Measurements from ENCODE around the gene SPATA16.
"Not testable (repeated sequence)": the region's sequence is repeated elsewhere in the genome, so short reads cannot be mapped to it uniquely, and the experiment has no call there.

Gene SPATA16, protein sequence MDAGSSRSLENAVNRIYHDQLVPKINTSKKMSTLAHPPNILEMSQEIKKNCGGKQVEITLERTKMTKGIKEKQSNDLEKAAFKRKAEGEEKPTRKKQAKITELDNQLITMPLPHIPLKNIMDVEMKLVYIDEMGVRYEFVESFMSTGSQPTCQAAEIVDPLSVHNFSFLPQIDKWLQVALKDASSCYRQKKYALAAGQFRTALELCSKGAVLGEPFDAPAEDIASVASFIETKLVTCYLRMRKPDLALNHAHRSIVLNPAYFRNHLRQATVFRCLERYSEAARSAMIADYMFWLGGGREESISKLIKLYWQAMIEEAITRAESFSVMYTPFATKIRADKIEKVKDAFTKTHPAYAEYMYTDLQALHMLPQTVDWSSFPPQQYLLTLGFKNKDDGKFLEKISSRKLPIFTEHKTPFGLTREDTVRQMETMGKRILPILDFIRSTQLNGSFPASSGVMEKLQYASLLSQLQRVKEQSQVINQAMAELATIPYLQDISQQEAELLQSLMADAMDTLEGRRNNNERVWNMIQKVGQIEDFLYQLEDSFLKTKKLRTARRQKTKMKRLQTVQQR

GRCh38 chr3:173140986-173141385, at the start of gene SPATA16:
TSS of gene SPATA16 (minus strand) at chr3:173141235. CDS start at chr3:173117731, 23,504 bp downstream.
- no peak for DNase-seq

GRCh38 chr3:173183022-173183421, 42.0 kb upstream of the SPATA16 start:
- not testable (repeated sequence) for DNase-seq

DNA sequence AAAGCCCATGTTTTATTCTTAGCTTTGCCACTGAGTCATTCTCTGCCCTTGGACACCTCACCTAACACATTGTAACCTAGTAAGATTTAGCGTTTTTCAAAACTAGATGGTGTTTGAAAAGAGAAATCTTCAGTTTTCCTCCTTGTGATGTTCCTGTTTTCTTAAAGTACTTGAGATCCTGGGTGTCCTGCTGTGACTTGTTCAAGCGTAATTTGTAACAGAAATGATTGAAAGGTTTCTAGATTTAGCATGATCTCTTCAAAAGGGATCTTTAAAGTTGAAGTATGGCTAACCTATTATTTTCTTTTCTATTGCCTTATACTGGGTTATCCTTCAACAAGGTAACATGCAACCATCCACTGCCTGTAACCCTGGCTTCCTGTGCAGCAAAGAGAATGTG, 32.6 kb upstream of the SPATA16 start:
- no peak for DNase-seq

DNA sequence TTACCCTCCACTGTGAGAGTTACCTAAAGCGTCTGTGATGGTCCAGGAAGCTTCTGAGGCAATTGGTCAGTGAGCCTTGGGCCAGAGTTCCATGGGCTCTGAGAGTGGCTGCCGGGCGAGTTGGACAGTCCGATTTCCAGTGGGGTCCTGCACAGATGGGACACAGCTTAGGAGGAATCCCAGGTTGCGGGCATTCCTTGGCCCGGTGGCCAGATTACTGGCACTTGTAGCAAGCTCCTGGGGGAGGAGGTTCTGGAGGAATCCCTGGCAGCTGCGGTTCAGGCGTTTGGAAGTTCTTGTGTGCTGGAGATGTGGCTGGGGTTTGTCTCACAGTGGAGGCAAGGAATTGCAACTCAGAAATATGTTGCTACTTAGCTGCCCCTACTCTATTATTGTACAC, 18.1 kb upstream of the SPATA16 start:
- DNase-seq: not testable (repeated sequence)

DNA sequence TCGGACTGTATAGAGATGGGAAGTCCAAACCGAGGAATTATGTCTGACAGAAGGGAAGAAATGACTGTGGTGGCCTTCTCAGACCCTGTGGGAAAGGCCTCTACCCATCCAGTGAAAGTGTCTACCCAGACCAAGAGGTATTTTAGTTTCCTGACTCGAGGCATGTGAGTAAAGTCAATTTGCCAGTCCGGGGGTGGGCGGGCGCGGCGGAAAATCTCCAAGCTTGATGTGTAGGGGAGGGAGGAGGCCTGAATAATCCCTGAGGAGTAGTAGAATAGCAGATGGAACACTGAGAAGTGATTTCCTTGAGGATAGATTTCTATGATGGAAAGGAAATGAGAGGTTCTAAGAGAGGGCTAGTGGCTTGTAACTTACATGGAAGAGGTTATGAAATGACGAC, 15.5 kb upstream of the SPATA16 start:
- not testable (repeated sequence) for DNase-seq

DNA sequence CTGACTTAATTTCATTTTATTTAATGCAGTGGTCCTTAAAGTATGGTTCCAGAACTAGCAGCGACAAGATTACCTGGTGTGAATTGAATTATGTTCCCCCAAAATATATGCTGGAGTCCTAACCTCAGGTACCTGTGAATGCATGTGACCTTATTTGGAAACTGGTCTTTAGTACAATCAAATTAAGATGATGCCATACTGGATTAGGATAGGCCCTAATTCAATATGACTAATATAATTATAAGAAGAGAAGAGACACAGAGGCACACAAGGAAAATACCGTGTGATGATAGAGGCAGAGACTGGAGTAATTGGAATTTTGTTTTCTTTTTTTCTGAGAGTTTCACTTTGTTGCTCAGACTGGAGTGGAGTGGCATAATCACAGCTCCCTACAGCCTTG, 12.6 kb upstream of the SPATA16 start:
- DNase-seq: no peak

DNA sequence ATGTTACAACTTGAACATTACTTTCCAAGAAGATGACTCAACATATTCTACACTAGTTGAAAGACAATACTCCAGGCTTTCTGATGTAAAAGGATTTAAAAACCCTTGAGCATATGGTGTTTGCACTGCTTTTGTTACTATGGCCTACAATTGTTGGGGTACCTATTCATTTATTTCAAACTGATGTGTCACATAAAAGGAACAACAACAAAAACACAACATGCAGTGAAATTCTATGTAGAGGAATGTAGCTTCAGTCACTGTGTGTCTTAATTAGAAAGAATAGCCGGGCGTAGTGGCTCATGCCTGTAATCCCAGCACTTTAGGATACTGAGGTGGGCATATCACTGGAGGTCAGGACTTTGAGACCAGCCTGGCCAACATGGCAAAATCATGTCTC, 1.6 kb downstream of the SPATA16 start:
- DNase-seq: no peak

- no peak for DNase-seq
Measured at GRCh38 chr3:173138026-173138425, 3.0 kb downstream of the SPATA16 start.

- no peak for DNase-seq
Measured at GRCh38 chr3:173135059-173135458, 6.0 kb downstream of the SPATA16 start.

DNA sequence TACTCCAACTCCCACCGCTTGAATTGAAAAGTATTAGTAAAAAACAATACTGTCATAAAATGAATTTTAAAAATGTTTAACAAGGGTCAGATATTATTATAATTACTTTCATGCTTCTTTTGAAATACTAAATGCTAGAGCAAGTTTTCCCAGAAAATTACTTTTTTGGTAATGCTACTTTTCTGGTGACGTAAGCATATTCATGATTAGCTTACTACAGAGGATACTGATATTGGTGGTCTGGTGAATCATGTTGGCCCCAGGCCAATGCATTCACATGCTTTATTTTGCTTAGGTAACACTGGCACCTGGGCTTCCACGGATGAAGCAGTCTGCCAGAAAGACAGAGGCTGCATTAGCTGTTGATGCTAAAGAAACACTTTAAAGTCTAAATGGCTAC, 12.4 kb downstream of the SPATA16 start:
- DNase-seq: no peak

- no peak for DNase-seq
Measured at GRCh38 chr3:173111321-173111720, 29.7 kb downstream of the SPATA16 start.

DNA sequence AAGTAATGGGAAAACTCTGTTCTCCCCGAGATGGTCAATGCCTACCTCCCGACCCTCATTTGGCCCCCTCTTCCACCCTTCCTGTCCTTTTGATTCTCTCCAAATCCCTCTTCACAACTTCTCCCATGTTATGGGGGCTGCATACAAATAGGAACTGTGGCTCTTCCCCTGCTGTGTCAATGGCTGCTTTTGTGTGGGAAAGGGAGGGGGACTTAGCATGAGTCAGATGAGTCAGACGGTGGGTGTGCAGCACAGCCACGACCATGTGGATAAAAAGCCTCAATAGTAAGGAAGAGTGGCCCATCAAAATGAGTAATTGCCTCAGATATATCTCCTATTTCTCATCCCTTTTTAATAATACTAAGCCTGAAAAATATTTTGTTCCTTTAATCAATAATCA, 31.9 kb downstream of the SPATA16 start:
- DNase-seq: no peak

- DNase-seq: no peak
Measured at GRCh38 chr3:173103469-173103868, 37.6 kb downstream of the SPATA16 start.

DNA sequence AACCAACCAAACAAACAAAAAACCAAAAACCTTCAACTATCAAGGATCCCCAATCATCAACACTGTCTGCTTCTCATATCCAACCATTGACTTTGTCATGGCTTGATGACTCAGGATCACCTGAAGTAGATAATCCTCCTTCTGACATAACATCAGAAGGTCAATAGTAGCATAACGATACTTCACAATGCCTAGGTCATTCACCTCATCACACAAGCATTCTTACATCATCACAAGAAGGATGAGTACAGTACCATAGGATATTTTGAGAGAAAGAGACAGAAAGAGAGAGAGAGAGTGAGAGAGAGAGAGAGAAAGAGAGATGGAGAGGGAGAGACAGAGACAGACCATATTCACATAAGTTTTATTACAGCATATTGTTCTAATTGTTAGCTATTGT, 42.1 kb downstream of the SPATA16 start:
- no peak for DNase-seq

GRCh38 chr3:173096994-173097785, 43.8 kb downstream of the SPATA16 start:
- DNase-seq: no peak

GRCh38 chr3:173096140-173096539, 44.9 kb downstream of the SPATA16 start:
- no peak for DNase-seq

DNA sequence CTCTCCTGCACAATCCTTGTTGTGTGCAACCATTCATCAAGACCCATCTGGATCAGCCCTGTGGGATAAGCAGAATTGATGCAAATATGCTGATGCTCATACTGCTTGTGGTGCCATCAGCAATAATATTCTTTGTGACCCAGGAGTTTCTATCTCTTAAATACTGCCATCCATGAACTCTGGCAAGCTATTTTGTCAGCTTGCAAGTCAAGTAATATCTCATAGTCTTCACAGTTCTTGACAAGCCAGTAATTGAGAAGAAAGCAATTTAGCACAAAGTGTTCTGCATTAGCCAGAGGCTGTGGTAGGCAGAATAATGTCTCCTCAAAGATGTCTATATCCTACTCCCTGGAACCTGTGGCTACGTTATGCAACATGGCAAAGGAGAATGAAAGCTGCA, 49.0 kb downstream of the SPATA16 start:
- DNase-seq: no peak

DNA sequence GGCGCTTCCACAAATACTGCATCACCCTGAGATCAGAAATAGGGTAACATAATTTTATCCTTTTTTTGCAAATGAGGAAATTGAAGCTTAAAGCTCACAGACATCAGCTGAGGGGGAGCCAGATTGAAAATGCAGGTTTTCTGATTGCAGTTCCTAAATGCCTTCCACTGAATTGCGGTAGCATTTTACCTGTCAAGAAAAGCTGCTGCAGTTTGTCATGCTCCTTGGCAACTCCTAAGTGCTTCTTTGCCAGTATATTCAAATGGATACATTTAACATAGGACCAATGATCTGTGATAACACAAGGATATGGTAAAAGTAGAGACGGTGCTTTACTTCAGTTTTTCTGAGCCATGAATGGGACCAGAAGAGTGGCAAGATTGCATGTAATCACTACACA, 50.5 kb downstream of the SPATA16 start:
- no peak for DNase-seq

GRCh38 chr3:173089283-173089682, 51.8 kb downstream of the SPATA16 start:
- no peak for DNase-seq

DNA sequence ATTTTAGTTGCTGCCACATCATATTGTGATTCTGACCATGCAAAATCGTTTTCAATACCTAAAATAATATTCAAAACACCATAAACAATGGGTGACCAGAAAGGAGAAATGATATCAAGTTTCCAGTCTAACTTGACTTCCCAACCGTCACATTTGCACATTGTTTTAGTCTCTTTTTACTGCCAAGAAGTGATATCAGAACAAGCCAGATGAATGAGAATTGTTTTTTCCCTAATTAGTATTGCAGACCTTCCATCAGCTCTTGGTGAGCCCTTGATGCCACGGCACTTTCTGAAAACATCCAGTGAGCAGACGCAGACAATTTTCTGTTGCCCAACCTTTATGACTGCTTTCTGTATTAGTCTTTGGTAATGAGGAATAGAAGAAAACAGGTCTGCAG, 62.5 kb downstream of the SPATA16 start:
- DNase-seq: no peak

DNA sequence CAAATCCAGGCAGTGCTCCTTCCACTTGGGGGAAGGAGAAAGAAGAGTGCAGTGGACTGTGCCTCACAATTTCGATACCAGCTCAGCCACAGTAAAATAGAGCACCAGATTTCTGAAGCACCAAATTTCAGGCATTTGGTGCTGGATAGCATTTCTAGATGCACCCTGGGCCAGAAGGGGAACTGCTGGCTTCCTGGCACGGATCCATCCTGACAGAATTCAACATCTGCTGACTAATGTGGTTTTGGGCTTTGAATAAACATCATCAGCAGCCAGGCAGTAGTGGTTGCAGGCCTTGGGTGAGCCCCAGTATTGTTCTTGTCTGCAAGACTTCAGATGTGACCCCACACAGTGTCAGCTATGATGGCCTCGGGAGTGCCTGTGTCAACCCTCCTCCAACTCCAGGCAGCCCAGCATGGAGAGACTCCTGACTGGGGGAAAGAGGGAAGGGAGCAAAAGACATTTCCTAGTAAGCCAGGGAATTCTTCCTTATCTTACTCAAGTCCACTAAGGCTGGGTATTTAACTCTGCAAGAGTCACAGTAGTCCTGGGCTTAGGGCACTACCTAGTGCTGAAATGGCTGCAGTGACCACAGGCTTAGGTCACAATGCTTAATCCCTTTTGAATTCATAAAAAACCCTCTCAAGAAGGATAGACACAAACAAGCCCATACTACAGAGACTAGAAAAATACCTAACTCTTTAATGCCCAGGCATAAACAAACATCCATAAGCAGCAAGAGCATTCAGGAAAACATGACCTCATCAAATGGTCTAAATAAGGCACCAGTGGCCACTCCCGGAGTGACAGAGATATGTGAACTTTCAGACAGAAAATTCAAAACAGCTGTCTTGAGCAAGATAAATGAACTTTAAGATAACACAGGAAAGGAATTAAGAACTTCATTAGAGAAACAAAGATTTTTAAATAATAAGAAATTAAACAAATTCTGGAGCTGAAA, 74.7 kb downstream of the SPATA16 start:
- DNase-seq: no peak

GRCh38 chr3:173065543-173065981, 75.5 kb downstream of the SPATA16 start:
- DNase-seq: no peak

- no peak for DNase-seq
Measured at GRCh38 chr3:173064631-173065030, 76.4 kb downstream of the SPATA16 start.

All from SIG-M5 (cell line).